ENCODE results near the gene NR1I2. TPM values are rescaled to one million over a fixed set of nuclear protein-coding genes. Genes with fewer than 3 reads are reported as not detected.

NR1I2 gene
- total RNA-seq, 4 donors from 2014 or later, result not detected

GRCh38 chr3:119819806-119820205 lies 37.9 kb downstream of the NR1I2 start:
- TF ChIP-seq POLR2A (IDR thresholded peaks at IDR 0.05) (no peak), CTCF (IDR thresholded peaks at IDR 0.05) (no peak)
- intact Hi-C loops (cut with DNase I; ENCODE audit: low total_unique reads), result no loop called here
- WGBS, 2 donors, result 54 to 56% methylated on average over 2 of the region's 2 CpGs

DNA sequence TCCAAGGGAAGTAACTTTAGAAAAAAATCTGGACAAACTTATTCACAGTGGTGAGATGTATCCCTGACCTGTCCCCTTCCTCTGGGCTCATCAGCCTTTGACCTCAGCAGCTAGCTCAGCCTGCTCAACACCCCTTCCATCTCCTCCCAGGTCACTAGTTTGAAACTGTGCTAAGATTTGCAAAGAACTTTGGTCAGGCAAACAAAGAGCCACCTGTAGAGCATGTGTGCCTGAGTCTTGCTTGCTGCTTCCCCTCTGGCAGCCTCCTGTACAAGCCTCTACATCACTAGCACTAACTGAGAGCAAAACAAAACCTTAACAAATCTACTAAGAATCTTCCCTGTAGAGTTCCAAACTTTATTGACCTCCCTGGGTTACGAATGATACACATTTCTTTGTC lies 43.9 kb downstream of the NR1I2 start:
- 83 to 93% methylated on average over 1 of the region's 1 CpG for whole genome bisulfite sequencing, 2 donors
- intact Hi-C loops (cut with DNase I; ENCODE audit: low total_unique reads), result no loop called here
- H3K4me3 ChIP-seq (ENCODE audit: low read depth, poor library complexity, severe bottlenecking), result no peak overlapping the region
- DNase-seq (ENCODE audit: low spot score in 2 of 2), result no peak
- TF ChIP-seq POLR2A (IDR thresholded peaks at IDR 0.05) (no peak), CTCF (IDR thresholded peaks at IDR 0.05) (no peak)

More at GRCh38 chr3:119819806-119820205, 37.9 kb downstream of the NR1I2 start:
- H3K4me3 ChIP-seq (ENCODE audit: low read depth, poor library complexity, severe bottlenecking), result no peak overlapping the region
- no peak for DNase-seq (ENCODE audit: low spot score in 2 of 2)

GRCh38 chr3:119826711-119827608 lies 45.1 kb downstream of the NR1I2 start:
- no peak overlapping the region for H3K4me3 ChIP-seq (ENCODE audit: low read depth, poor library complexity, severe bottlenecking)
- 88 to 89% methylated on average over 7 of the region's 7 CpGs for WGBS, 2 donors
- no peak for TF ChIP-seq POLR2A (IDR thresholded peaks at IDR 0.05)
- no peak for TF ChIP-seq CTCF (IDR thresholded peaks at IDR 0.05)
- intact Hi-C loops (cut with DNase I; ENCODE audit: low total_unique reads), result no loop called here
- DNase-seq (ENCODE audit: low spot score in 2 of 2), result no peak

- TF ChIP-seq POLR2A (IDR thresholded peaks at IDR 0.05) (no peak), CTCF (IDR thresholded peaks at IDR 0.05) (no peak)
- WGBS, 2 donors, result 78 to 82% methylated on average over 2 of the region's 2 CpGs
- H3K4me3 ChIP-seq (ENCODE audit: low read depth, poor library complexity, severe bottlenecking), result no peak overlapping the region
- no peak for DNase-seq (ENCODE audit: low spot score in 2 of 2)
- intact Hi-C loops (cut with DNase I; ENCODE audit: low total_unique reads), result no loop called here
These were observed 47.5 kb downstream of the NR1I2 start for GRCh38 chr3:119829420-119829819.

GRCh38 chr3:119831022-119831421 lies 49.1 kb downstream of the NR1I2 start:
- DNase-seq (ENCODE audit: low spot score in 2 of 2), result no peak
- intact Hi-C loops (cut with DNase I; ENCODE audit: low total_unique reads), result no loop called here
- H3K4me3 ChIP-seq (ENCODE audit: low read depth, poor library complexity, severe bottlenecking), result no peak overlapping the region
- no peak for TF ChIP-seq POLR2A (IDR thresholded peaks at IDR 0.05)
- TF ChIP-seq CTCF (IDR thresholded peaks at IDR 0.05), result no peak
- 90 to 98% methylated on average over 3 of the region's 3 CpGs for WGBS, 2 donors

Measured in lower leg skin (tissue), 4 donors.